Panc1 (cell line): ENCODE measurements around the gene CA10. TPM values are rescaled to one million over a fixed set of nuclear protein-coding genes. Genes with fewer than 3 reads are reported as not detected.
A peak's percentile ranks its signal among the peaks of the same experiment; 100 is the strongest.

Experiments used
- ATAC-seq: fragments of 200-7000 bp; cut with Tn5 transposase; 2 replicates; pipeline ENCODE4 v1.9.1; 2020; ENCODE audit warnings: mild to moderate bottlenecking, moderate library complexity
- BruUV-seq: library from RNA; stranded (reverse); fragments of 400-500 nt; replicated peaks from 2 replicates; lab custom pipeline; 2021; lab: Mats Ljungman, UMichigan
- CTCF ChIA-PET: fragments of 300-600 bp; sonication (Branson Sonifier 250); formaldehyde crosslinking; loops from one replicate; lab custom pipeline; 2022; ENCODE audit warnings: antibody characterized with exemption; lab: Charles Lee
- POLR2A ChIA-PET: fragments of 300-600 bp; sonication (Branson Sonifier 250); formaldehyde crosslinking; loops from one replicate; lab custom pipeline; 2022; ENCODE audit warnings: antibody characterized with exemption; lab: Charles Lee
- DNase-seq: peaks from one replicate; pipeline ENCODE4 v3.0.0-alpha.2; 2010; ENCODE audit warnings: low read depth, low spot score
- H3K27ac ChIP-seq: 2 replicates; pipeline ENCODE4 v1.5.1; 2011; ENCODE audit warnings: mild to moderate bottlenecking, low read length, inconsistent platforms
- H3K27me3 ChIP-seq: fragments of 200-500 bp; sonication (Bioruptor generic); 2 replicates; pipeline ENCODE4 v1.6.0; 2014; ENCODE audit warnings: low read length, inconsistent platforms; ENCODE audit not compliant: control insufficient read depth, insufficient read depth
- H3K36me3 ChIP-seq: fragments of 200-500 bp; sonication (Bioruptor generic); 2 replicates; pipeline ENCODE4 v1.5.1; 2014; ENCODE audit warnings: inconsistent platforms, mild to moderate bottlenecking, low read length, moderate library complexity; ENCODE audit not compliant: control insufficient read depth, insufficient read depth
- H3K4me1 ChIP-seq: 2 replicates; pipeline ENCODE4 v1.5.1; 2011; ENCODE audit warnings: inconsistent platforms, mild to moderate bottlenecking, low read length, moderate library complexity; ENCODE audit not compliant: control insufficient read depth, insufficient read depth
- H3K4me3 ChIP-seq, 2 experiments: 2 replicates each; pipeline ENCODE4 v1.5.1; 2011 to 2012; ENCODE audit warnings: low read depth in 2 of 2, low read length in 2 of 2, mild to moderate bottlenecking in 2 of 2, inconsistent platforms in 1 of 2, moderate library complexity in 1 of 2
- H3K9me3 ChIP-seq: fragments of 200-500 bp; sonication (Bioruptor generic); 2 replicates; pipeline ENCODE4 v1.5.1; 2014; ENCODE audit warnings: low read depth, mild to moderate bottlenecking, inconsistent platforms, low read length, moderate library complexity; ENCODE audit not compliant: control insufficient read depth, insufficient read depth
- CTCF ChIP-seq: fragments of 450-650 bp; IDR thresholded peaks from 2 replicates; pipeline ENCODE4 v1.5.1; 2017; ENCODE audit warnings: mild to moderate bottlenecking
- POLR2AphosphoS5 ChIP-seq: IDR thresholded peaks from 2 replicates; pipeline ENCODE4 v1.6.1; 2012; ENCODE audit warnings: mild to moderate bottlenecking, low read depth, low read length, moderate library complexity
- REST ChIP-seq, 2 experiments: IDR thresholded peaks; 2 replicates each; pipeline ENCODE4 v1.6.1; 2011 to 2012; ENCODE audit warnings: low read depth in 2 of 2, control low read depth in 1 of 2, low read length in 1 of 2, mild to moderate bottlenecking in 1 of 2, moderate library complexity in 1 of 2; ENCODE audit not compliant: insufficient read depth in 1 of 2
- SIN3A ChIP-seq: IDR thresholded peaks from 2 replicates; pipeline ENCODE4 v1.6.1; 2012; ENCODE audit warnings: low read depth, mild to moderate bottlenecking, low read length, moderate library complexity, borderline replicate concordance; ENCODE audit not compliant: insufficient read depth
- TCF7L2 ChIP-seq: IDR thresholded peaks from 2 replicates; pipeline ENCODE4 v1.6.1; 2011; ENCODE audit warnings: mild to moderate bottlenecking, low read depth, low read length, inconsistent platforms
- in situ Hi-C: cut with HindIII; loops from 2 replicates; pipeline ENCODE4 v1.10.0; 2016; ENCODE audit warnings: low sequenced_read_pairs, low pct_unique_long_range_greater_than_20kb
- intact Hi-C: fragments of 100-400 bp; cut with micrococcal nuclease; formaldehyde crosslinking; loops from one replicate; pipeline ENCODE4 v1.10.0; 2022; ENCODE audit not compliant: unreplicated experiment
- total RNA-seq: library from RNA; stranded (reverse); gene quantifications from one replicate; pipeline ENCODE4 v1.2.1, GENCODE V29; 2021; ENCODE audit not compliant: unreplicated experiment

CA10 gene
- total RNA-seq, 1 experiment from 2014 or later, result not detected

- ATAC-seq, result no peak
- Histone ChIP-seq H3K4me3 (no peak overlapping the region), H3K27ac (no peak overlapping the region), H3K27me3 (no peaks in the 10 kb centered on the region), H3K4me1 (no peaks in the 10 kb centered on the region), H3K36me3 (no peaks in the 10 kb centered on the region), H3K9me3 (no peaks in the 10 kb centered on the region)
- no TSS peak for BruUV-seq
- in situ Hi-C loops, result no loop called here
- ChIA-PET POLR2A (no interaction called here), CTCF (no interaction called here)
- intact Hi-C loops, result no loop called here
- no peak for DNase-seq
- no peak for TF ChIP-seq SIN3A
- TF ChIP-seq REST (IDR thresholded peaks at IDR 0.05; ENCODE audit: insufficient read depth in 1 of 2, low read depth in 2 of 2, low read length in 1 of 2), result no peak
- TF ChIP-seq CTCF, result no peak
- TF ChIP-seq POLR2AphosphoS5, result no peak
- TF ChIP-seq TCF7L2, result no peak
These were observed 415.9 kb downstream of the CA10 start for GRCh38 chr17:51742571-51742970.

GRCh38 chr17:51741458-51741857 is 417.1 kb downstream of the CA10 start:
- in situ Hi-C loops (no loop called here), intact Hi-C loops (no loop called here)
- ATAC-seq, result peak; percentile 70; the same call in 1 of the 2 replicates
- ChIA-PET POLR2A (no interaction called here), CTCF (no interaction called here)
- H3K36me3 ChIP-seq, result no peaks in the 10 kb centered on the region
- no peak for DNase-seq
- no peak for TF ChIP-seq POLR2AphosphoS5
- no peak for TF ChIP-seq SIN3A
- TF ChIP-seq CTCF, result no peak
- no peak for TF ChIP-seq TCF7L2
- TF ChIP-seq REST (IDR thresholded peaks at IDR 0.05; ENCODE audit: insufficient read depth in 1 of 2, low read depth in 2 of 2, low read length in 1 of 2), result no peak
- no peak overlapping the region for H3K27ac ChIP-seq
- no peaks in the 10 kb centered on the region for H3K4me1 ChIP-seq
- no peak overlapping the region for H3K4me3 ChIP-seq
- no peaks in the 10 kb centered on the region for H3K9me3 ChIP-seq
- no peaks in the 10 kb centered on the region for H3K27me3 ChIP-seq
- BruUV-seq, result no TSS peak
